Measurements from ENCODE around the gene PAK5. TPM values are rescaled to one million over a fixed set of nuclear protein-coding genes. Genes with fewer than 3 reads are reported as not detected.

The PAK5 gene
- total and polyA plus RNA-seq, 2 donors = 0.19 to 0.75 TPM

- Histone ChIP-seq H3K27ac (ENCODE audit: low read depth in 1 of 2, low read length in 1 of 2) (no peak overlapping the region), H3K4me1 (ENCODE audit: control insufficient read depth in 2 of 2, insufficient read depth in 2 of 2, low read length in 2 of 2) (no peaks in the 10 kb centered on the region), H3K4me3 (ENCODE audit: low read length in 2 of 2) (no peak overlapping the region), H3K9me3 (ENCODE audit: control insufficient read depth in 2 of 2, insufficient read depth in 1 of 2, low read length in 1 of 2) (no peaks in the 10 kb centered on the region), H3K27me3 (ENCODE audit: control insufficient read depth in 2 of 2, insufficient read depth in 1 of 2, low read length in 1 of 2) (peaks cover 12 to 22% of the 10 kb centered on the region in 2 donors), H3K36me3 (ENCODE audit: control insufficient read depth in 2 of 2, insufficient read depth in 2 of 2, low read length in 1 of 2) (no peaks in the 10 kb centered on the region)
- DNase-seq (ENCODE audit: low read depth in 6 of 9, low spot score in 9 of 9) = no peak
- 87% methylated on average over 5 of the region's 5 CpGs for WGBS
Measured at GRCh38 chr20:9839626-9840025, 750 bp upstream of the PAK5 start.

GRCh38 chr20:9838035-9838377 lies 870 bp downstream of the PAK5 start:
- DNase-seq (ENCODE audit: low read depth in 6 of 9, low spot score in 9 of 9) = no peak
- H3K9me3 ChIP-seq (ENCODE audit: control insufficient read depth in 2 of 2, insufficient read depth in 1 of 2, low read length in 1 of 2) = no peaks in the 10 kb centered on the region
- 17% methylated on average over 14 of the region's 14 CpGs for WGBS

GRCh38 chr20:9837634-9838033 lies 1.2 kb downstream of the PAK5 start:
- DNase-seq (ENCODE audit: low read depth in 6 of 9, low spot score in 9 of 9) = no peak
- H3K36me3 ChIP-seq (ENCODE audit: control insufficient read depth in 2 of 2, insufficient read depth in 2 of 2, low read length in 1 of 2) = no peaks in the 10 kb centered on the region
- no peaks in the 10 kb centered on the region for H3K9me3 ChIP-seq (ENCODE audit: control insufficient read depth in 2 of 2, insufficient read depth in 1 of 2, low read length in 1 of 2)
- no peak overlapping the region for H3K4me3 ChIP-seq (ENCODE audit: low read length in 2 of 2)
- no peak overlapping the region for H3K27ac ChIP-seq (ENCODE audit: low read depth in 1 of 2, low read length in 1 of 2)
- H3K27me3 ChIP-seq (ENCODE audit: control insufficient read depth in 2 of 2, insufficient read depth in 1 of 2, low read length in 1 of 2) = peaks cover 12 to 22% of the 10 kb centered on the region in 2 donors
- no peaks in the 10 kb centered on the region for H3K4me1 ChIP-seq (ENCODE audit: control insufficient read depth in 2 of 2, insufficient read depth in 2 of 2, low read length in 2 of 2)
- 56% methylated on average over 7 of the region's 7 CpGs for WGBS

More at GRCh38 chr20:9838035-9838377, 870 bp downstream of the PAK5 start:
- H3K4me1 ChIP-seq (ENCODE audit: control insufficient read depth in 2 of 2, insufficient read depth in 2 of 2, low read length in 2 of 2) = no peaks in the 10 kb centered on the region
- H3K4me3 ChIP-seq (ENCODE audit: low read length in 2 of 2) = no peak overlapping the region
- peaks cover 12 to 22% of the 10 kb centered on the region in 2 donors for H3K27me3 ChIP-seq (ENCODE audit: control insufficient read depth in 2 of 2, insufficient read depth in 1 of 2, low read length in 1 of 2)
- no peak overlapping the region for H3K27ac ChIP-seq (ENCODE audit: low read depth in 1 of 2, low read length in 1 of 2)
- H3K36me3 ChIP-seq (ENCODE audit: control insufficient read depth in 2 of 2, insufficient read depth in 2 of 2, low read length in 1 of 2) = no peaks in the 10 kb centered on the region

- 77% methylated on average over 1 of the region's 1 CpG for WGBS
- no peaks in the 10 kb centered on the region for H3K4me1 ChIP-seq (ENCODE audit: control insufficient read depth in 2 of 2, insufficient read depth in 2 of 2, low read length in 2 of 2)
Measured at GRCh38 chr20:9835302-9835701, 3.6 kb downstream of the PAK5 start.

GRCh38 chr20:9831032-9831431 lies 7.8 kb downstream of the PAK5 start:
- 95% methylated on average over 5 of the region's 5 CpGs for WGBS
- H3K27me3 ChIP-seq (ENCODE audit: control insufficient read depth in 2 of 2, insufficient read depth in 1 of 2, low read length in 1 of 2) = no peaks in the 10 kb centered on the region

More at GRCh38 chr20:9835302-9835701, 3.6 kb downstream of the PAK5 start:
- no peak for DNase-seq (ENCODE audit: low read depth in 6 of 9, low spot score in 9 of 9)
- Histone ChIP-seq H3K36me3 (ENCODE audit: control insufficient read depth in 2 of 2, insufficient read depth in 2 of 2, low read length in 1 of 2) (no peaks in the 10 kb centered on the region), H3K4me3 (ENCODE audit: low read length in 2 of 2) (no peak overlapping the region), H3K27ac (ENCODE audit: low read depth in 1 of 2, low read length in 1 of 2) (no peak overlapping the region), H3K9me3 (ENCODE audit: control insufficient read depth in 2 of 2, insufficient read depth in 1 of 2, low read length in 1 of 2) (no peaks in the 10 kb centered on the region), H3K27me3 (ENCODE audit: control insufficient read depth in 2 of 2, insufficient read depth in 1 of 2, low read length in 1 of 2) (peaks cover 12 to 22% of the 10 kb centered on the region in 2 donors)

GRCh38 chr20:9829835-9830234 lies 9.0 kb downstream of the PAK5 start:
- H3K27me3 ChIP-seq (ENCODE audit: control insufficient read depth in 2 of 2, insufficient read depth in 1 of 2, low read length in 1 of 2) = no peaks in the 10 kb centered on the region
- no peak for DNase-seq (ENCODE audit: low read depth in 6 of 9, low spot score in 9 of 9)
- no peaks in the 10 kb centered on the region for H3K4me1 ChIP-seq (ENCODE audit: control insufficient read depth in 2 of 2, insufficient read depth in 2 of 2, low read length in 2 of 2)

More at GRCh38 chr20:9831032-9831431, 7.8 kb downstream of the PAK5 start:
- H3K9me3 ChIP-seq (ENCODE audit: control insufficient read depth in 2 of 2, insufficient read depth in 1 of 2, low read length in 1 of 2) = no peaks in the 10 kb centered on the region
- H3K27ac ChIP-seq (ENCODE audit: low read depth in 1 of 2, low read length in 1 of 2) = no peak overlapping the region
- no peak for DNase-seq (ENCODE audit: low read depth in 6 of 9, low spot score in 9 of 9)
- H3K4me1 ChIP-seq (ENCODE audit: control insufficient read depth in 2 of 2, insufficient read depth in 2 of 2, low read length in 2 of 2) = no peaks in the 10 kb centered on the region
- H3K4me3 ChIP-seq (ENCODE audit: low read length in 2 of 2) = no peak overlapping the region
- H3K36me3 ChIP-seq (ENCODE audit: control insufficient read depth in 2 of 2, insufficient read depth in 2 of 2, low read length in 1 of 2) = no peaks in the 10 kb centered on the region

GRCh38 chr20:9817654-9818053 lies 21.2 kb downstream of the PAK5 start:
- no peaks in the 10 kb centered on the region for H3K27me3 ChIP-seq (ENCODE audit: control insufficient read depth in 2 of 2, insufficient read depth in 1 of 2, low read length in 1 of 2)

More at GRCh38 chr20:9829835-9830234, 9.0 kb downstream of the PAK5 start:
- Histone ChIP-seq H3K9me3 (ENCODE audit: control insufficient read depth in 2 of 2, insufficient read depth in 1 of 2, low read length in 1 of 2) (no peaks in the 10 kb centered on the region), H3K4me3 (ENCODE audit: low read length in 2 of 2) (no peak overlapping the region), H3K36me3 (ENCODE audit: control insufficient read depth in 2 of 2, insufficient read depth in 2 of 2, low read length in 1 of 2) (no peaks in the 10 kb centered on the region), H3K27ac (ENCODE audit: low read depth in 1 of 2, low read length in 1 of 2) (no peak overlapping the region)

GRCh38 chr20:9815632-9816031 lies 23.2 kb downstream of the PAK5 start:
- H3K9me3 ChIP-seq (ENCODE audit: control insufficient read depth in 2 of 2, insufficient read depth in 1 of 2, low read length in 1 of 2) = no peaks in the 10 kb centered on the region
- no peaks in the 10 kb centered on the region for H3K4me1 ChIP-seq (ENCODE audit: control insufficient read depth in 2 of 2, insufficient read depth in 2 of 2, low read length in 2 of 2)
- H3K27me3 ChIP-seq (ENCODE audit: control insufficient read depth in 2 of 2, insufficient read depth in 1 of 2, low read length in 1 of 2) = no peaks in the 10 kb centered on the region
- no peak overlapping the region for H3K4me3 ChIP-seq (ENCODE audit: low read length in 2 of 2)
- DNase-seq (ENCODE audit: low read depth in 6 of 9, low spot score in 9 of 9) = no peak
- no peak overlapping the region for H3K27ac ChIP-seq (ENCODE audit: low read depth in 1 of 2, low read length in 1 of 2)
- no peaks in the 10 kb centered on the region for H3K36me3 ChIP-seq (ENCODE audit: control insufficient read depth in 2 of 2, insufficient read depth in 2 of 2, low read length in 1 of 2)

More at GRCh38 chr20:9817654-9818053, 21.2 kb downstream of the PAK5 start:
- no peak for DNase-seq (ENCODE audit: low read depth in 6 of 9, low spot score in 9 of 9)
- Histone ChIP-seq H3K36me3 (ENCODE audit: control insufficient read depth in 2 of 2, insufficient read depth in 2 of 2, low read length in 1 of 2) (no peaks in the 10 kb centered on the region), H3K4me3 (ENCODE audit: low read length in 2 of 2) (no peak overlapping the region), H3K27ac (ENCODE audit: low read depth in 1 of 2, low read length in 1 of 2) (no peak overlapping the region), H3K4me1 (ENCODE audit: control insufficient read depth in 2 of 2, insufficient read depth in 2 of 2, low read length in 2 of 2) (no peaks in the 10 kb centered on the region), H3K9me3 (ENCODE audit: control insufficient read depth in 2 of 2, insufficient read depth in 1 of 2, low read length in 1 of 2) (no peaks in the 10 kb centered on the region)

GRCh38 chr20:9810738-9811137 lies 28.1 kb downstream of the PAK5 start:
- H3K27ac ChIP-seq (ENCODE audit: low read depth in 1 of 2, low read length in 1 of 2) = no peak overlapping the region
- H3K4me1 ChIP-seq (ENCODE audit: control insufficient read depth in 2 of 2, insufficient read depth in 2 of 2, low read length in 2 of 2) = no peaks in the 10 kb centered on the region
- H3K4me3 ChIP-seq (ENCODE audit: low read length in 2 of 2) = no peak overlapping the region
- 75% methylated on average over 1 of the region's 1 CpG for WGBS
- H3K27me3 ChIP-seq (ENCODE audit: control insufficient read depth in 2 of 2, insufficient read depth in 1 of 2, low read length in 1 of 2) = no peaks in the 10 kb centered on the region
- H3K36me3 ChIP-seq (ENCODE audit: control insufficient read depth in 2 of 2, insufficient read depth in 2 of 2, low read length in 1 of 2) = no peaks in the 10 kb centered on the region
- no peaks in the 10 kb centered on the region for H3K9me3 ChIP-seq (ENCODE audit: control insufficient read depth in 2 of 2, insufficient read depth in 1 of 2, low read length in 1 of 2)
- no peak for DNase-seq (ENCODE audit: low read depth in 6 of 9, low spot score in 9 of 9)

- DNase-seq (ENCODE audit: low read depth in 6 of 9, low spot score in 9 of 9) = no peak
- Histone ChIP-seq H3K4me1 (ENCODE audit: control insufficient read depth in 2 of 2, insufficient read depth in 2 of 2, low read length in 2 of 2) (no peaks in the 10 kb centered on the region), H3K27me3 (ENCODE audit: control insufficient read depth in 2 of 2, insufficient read depth in 1 of 2, low read length in 1 of 2) (no peaks in the 10 kb centered on the region), H3K36me3 (ENCODE audit: control insufficient read depth in 2 of 2, insufficient read depth in 2 of 2, low read length in 1 of 2) (no peaks in the 10 kb centered on the region), H3K4me3 (ENCODE audit: low read length in 2 of 2) (no peak overlapping the region), H3K9me3 (ENCODE audit: control insufficient read depth in 2 of 2, insufficient read depth in 1 of 2, low read length in 1 of 2) (no peaks in the 10 kb centered on the region), H3K27ac (ENCODE audit: low read depth in 1 of 2, low read length in 1 of 2) (no peak overlapping the region)
- WGBS = 89% methylated on average over 1 of the region's 1 CpG
Measured at GRCh38 chr20:9809271-9809670, 29.6 kb downstream of the PAK5 start.
